Mononuclear cell (primary cell): ENCODE results near the gene FOXF2. TPM values are rescaled to one million over a fixed set of nuclear protein-coding genes. Genes with fewer than 3 reads are reported as not detected.

Source experiments
- H3K27me3 ChIP-seq: 2 replicates; pipeline ENCODE4 v1.6.0; 2011; ENCODE audit warnings: low read length, control low read depth; ENCODE audit not compliant: insufficient read depth
- H3K4me1 ChIP-seq: 2 replicates; pipeline ENCODE4 v1.5.1; 2011; ENCODE audit warnings: mild to moderate bottlenecking, low read length, control low read depth; ENCODE audit not compliant: insufficient read depth
- H3K4me3 ChIP-seq: 2 replicates; pipeline ENCODE4 v1.5.1; 2011; ENCODE audit warnings: mild to moderate bottlenecking, low read length, moderate library complexity
- H3K9me3 ChIP-seq: 2 replicates; pipeline ENCODE4 v1.5.1; 2011; ENCODE audit warnings: low read depth, mild to moderate bottlenecking, control low read depth, low read length
- total RNA-seq: library from RNA; depleted of rRNA; stranded (reverse); fragments of >200 nt; gene quantifications from one replicate; pipeline ENCODE4 v1.2.3, GENCODE V29; 2012

FOXF2 gene
- total RNA-seq, 1 donor, result not detected

- no peaks in the 10 kb centered on the region for H3K9me3 ChIP-seq
- H3K27me3 ChIP-seq, result peaks cover 14% of the 10 kb centered on the region
- H3K4me3 ChIP-seq, result no peak overlapping the region
- H3K4me1 ChIP-seq, result no peaks in the 10 kb centered on the region
These were observed 46.4 kb downstream of the FOXF2 start for GRCh38 chr6:1435806-1436205.

GRCh38 chr6:1436334-1437306 lies 47.2 kb downstream of the FOXF2 start:
- Histone ChIP-seq H3K9me3 (no peaks in the 10 kb centered on the region), H3K4me3 (no peak overlapping the region), H3K27me3 (peaks cover 14% of the 10 kb centered on the region), H3K4me1 (no peaks in the 10 kb centered on the region)

GRCh38 chr6:1437553-1438406 lies 48.4 kb downstream of the FOXF2 start:
- Histone ChIP-seq H3K4me3 (no peak overlapping the region), H3K9me3 (no peaks in the 10 kb centered on the region), H3K27me3 (peaks cover 14% of the 10 kb centered on the region), H3K4me1 (no peaks in the 10 kb centered on the region)

GRCh38 chr6:1438471-1438881 lies 49.1 kb downstream of the FOXF2 start:
- Histone ChIP-seq H3K9me3 (no peaks in the 10 kb centered on the region), H3K4me3 (no peak overlapping the region), H3K27me3 (peaks cover 14% of the 10 kb centered on the region), H3K4me1 (no peaks in the 10 kb centered on the region)

- no peak overlapping the region for H3K4me3 ChIP-seq
- H3K4me1 ChIP-seq, result no peaks in the 10 kb centered on the region
- H3K9me3 ChIP-seq, result no peaks in the 10 kb centered on the region
- peaks cover 14% of the 10 kb centered on the region for H3K27me3 ChIP-seq
These were observed 50.0 kb downstream of the FOXF2 start for GRCh38 chr6:1439349-1439748.

GRCh38 chr6:1442929-1443328 lies 53.6 kb downstream of the FOXF2 start:
- H3K4me1 ChIP-seq, result no peaks in the 10 kb centered on the region
- no peaks in the 10 kb centered on the region for H3K27me3 ChIP-seq
- no peak overlapping the region for H3K4me3 ChIP-seq
- H3K9me3 ChIP-seq, result no peaks in the 10 kb centered on the region

Other genes with a start within 250 kb of the FOXF2 start
- not detected for gene FOXQ1, start 77.5 kb upstream of the FOXF2 start, total RNA-seq
- 0.10 TPM for gene FOXC1, start 220.3 kb downstream of the FOXF2 start, total RNA-seq